Heart right ventricle (tissue), 16 donors: Measurements from ENCODE around the gene WDHD1. TPM values are rescaled to one million over a fixed set of nuclear protein-coding genes. Genes with fewer than 3 reads are reported as not detected.

Experiments
- ATAC-seq, 8 donors: fragments of 200-7000 bp; cut with Tn5 transposase; one replicate each; pipeline ENCODE4 v1.9.1; 2020; ENCODE audit warnings: mild to moderate bottlenecking in 8 of 8, moderate library complexity in 8 of 8, moderate number of reproducible peaks in 1 of 8
- DNase-seq, 2 donors: peaks; one replicate each; pipeline ENCODE4 v3.0.0-alpha.2; 2020
- H3K27ac ChIP-seq, 10 donors: fragments of 200-600 bp; sonication (generic) in 2 of 10; one replicate each; pipeline versions ENCODE4 v1.5.0 to v1.8.0; 2020 to 2022; ENCODE audit warnings: mild to moderate bottlenecking in 3 of 10
- H3K27me3 ChIP-seq, 7 donors: fragments of 200-600 bp; one replicate each; pipeline ENCODE4 v1.8.0; 2021 to 2022; ENCODE audit warnings: mild to moderate bottlenecking in 2 of 7
- H3K36me3 ChIP-seq, 9 donors: fragments of 200-600 bp; sonication (generic) in 1 of 9; one replicate each; pipeline versions ENCODE4 v1.5.0 to v1.8.0; 2020 to 2022; ENCODE audit warnings: mild to moderate bottlenecking in 2 of 9
- H3K4me1 ChIP-seq, 9 donors: fragments of 200-600 bp; sonication (generic) in 1 of 9; one replicate each; pipeline versions ENCODE4 v1.5.0 to v1.8.0; 2020 to 2022; ENCODE audit warnings: mild to moderate bottlenecking in 4 of 9
- H3K4me3 ChIP-seq, 10 donors: fragments of 200-600 bp; sonication (generic) in 2 of 10; one replicate each; pipeline versions ENCODE4 v1.5.0 to v1.8.0; 2020 to 2022; ENCODE audit warnings: mild to moderate bottlenecking in 7 of 10, moderate library complexity in 2 of 10
- H3K9me3 ChIP-seq, 11 donors: fragments of 200-600 bp in 10 of 11; sonication (generic) in 2 of 11; one replicate each; pipeline versions ENCODE4 v1.5.0 to v1.8.0; 2013 to 2022; ENCODE audit warnings: mild to moderate bottlenecking in 2 of 11, control low read depth in 1 of 11, moderate library complexity in 1 of 11
- WGBS, 2 donors: extraction: QIAGEN DNeasy Blood & Tissue Kit; methylation state at CpG; one replicate each; pipeline ENCODE4 v1.1.7; 2013; ENCODE audit warnings: inconsistent platforms in 1 of 2; 5-methylcytosine and 5-hydroxymethylcytosine counted together
- intact Hi-C, 10 donors: fragments of 100-400 bp; cut with DNase I; formaldehyde crosslinking; loops; one replicate each; pipeline versions ENCODE4 v1.11.1 to v1.14.2; 2022
- polyA plus RNA-seq, 2 donors: library from polyadenylated mRNA; stranded (reverse); fragments of 200-250 nt; gene quantifications; one replicate each; pipeline ENCODE4 v1.2.3, GENCODE V29; 2013
- total RNA-seq, 10 donors: library from RNA; stranded (reverse); fragmentation: NEBNext Ultra II Directional in 3 of 10; extraction: Animal tissue kit (Norgen Biotek cat#: 25700) in 3 of 10; gene quantifications; one replicate each; pipeline versions ENCODE4 v1.2.1 to v1.2.4, GENCODE V29; 2021 to 2023
- TF ChIP-seq, protein P1 (sequence below), 9 donors: fragments of 200-600 bp; sonication (generic) in 2 of 9; IDR thresholded peaks; one replicate each; pipeline versions ENCODE4 v1.5.0 to v1.8.0; 2021 to 2022; ENCODE audit warnings: antibody characterized with exemption in 9 of 9, mild to moderate bottlenecking in 5 of 9, moderate library complexity in 1 of 9
- donor health status: Arrhythmogenic right ventricular cardiomyopathy.
- donor health status: ischemic (EF 13 %, LVEDD 7.1; RV severe dilation, severe dysfunction).
- donor health status: healthy with polysubstance abuse.
- donor health status: DM: no; HTN: yes; CAD: no.
- donor health status: DM: no; HTN: no; CAD: no.
- donor health status: ischemic (EF 25% LVEDD 6.9; RV normal size, moderate dysfunction).
- donor health status: ischemic (EF 25% LVEDD 5.7; RV mildly dilated, moderate dysfunction).
- donor health status: healthy.
- donor health status: DM: yes; HTN: yes; CAD: no.
- donor health status: Ischemic cardiomyopathy.
- donor health status: ischemic (EF 35%, LVEDD 5.7; RV mildly dilated, moderate dysfunction).
- donor health status: nonischemic (EF 11% LVEDD 7.7; RV severe dilation, severe dysfunction).
- donor health status: DM: yes; HTN: yes; CAD: no.
- donor health status: PGD.
- donor health status: ischemic (EF 29% LVEDD 5.4; RV normal size, mild dysfunction).
- donor health status: nonischemic (EF 23%, LVEDD 6.1; RV moderate dilation, normal function).

WDHD1 gene
- total and polyA plus RNA-seq, 12 donors = 0.59 to 2.7 (median 1.9) TPM

DNA sequence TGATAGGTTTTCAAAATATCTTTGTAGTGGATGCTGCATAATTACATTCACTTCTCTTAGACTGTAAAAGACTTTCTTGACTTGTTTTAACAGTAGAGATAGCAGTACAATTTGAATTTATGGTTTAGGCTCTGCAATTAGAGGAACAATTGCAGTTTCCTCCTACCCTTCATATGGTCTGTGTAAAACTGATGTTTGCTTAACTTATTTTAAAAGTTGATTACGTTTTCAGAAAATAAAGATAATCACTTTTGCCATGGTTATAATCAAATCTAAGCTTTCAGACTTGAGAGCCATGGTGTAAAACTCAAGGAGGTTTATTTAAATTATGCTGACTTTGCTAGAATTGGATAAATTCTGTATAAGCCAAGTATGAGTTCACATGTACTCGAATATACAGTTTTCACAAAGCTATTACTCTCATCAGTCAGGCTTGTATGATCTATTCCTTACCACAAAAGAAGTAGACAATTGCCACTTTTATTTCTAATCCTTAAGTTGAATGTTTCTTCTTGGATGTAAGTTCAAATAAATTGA is 22.1 kb upstream of the WDHD1 start:
- intact Hi-C loops = loop anchor here in 1 of 10 donors (2.0 kb wide), 1 partner anchor 18 kb away; no protein-coding TSS in a partner anchor
- Histone ChIP-seq H3K4me3 (no peak overlapping the region), H3K4me1 (peaks cover 0 to 25% (median 21%) of the 10 kb centered on the region in 9 donors), H3K27ac (no peak overlapping the region), H3K27me3 (no peaks in the 10 kb centered on the region), H3K9me3 (no peaks in the 10 kb centered on the region), H3K36me3 (peaks cover 0 to 24% (median 4%) of the 10 kb centered on the region in 9 donors)
- TF ChIP-seq, protein P1, sequence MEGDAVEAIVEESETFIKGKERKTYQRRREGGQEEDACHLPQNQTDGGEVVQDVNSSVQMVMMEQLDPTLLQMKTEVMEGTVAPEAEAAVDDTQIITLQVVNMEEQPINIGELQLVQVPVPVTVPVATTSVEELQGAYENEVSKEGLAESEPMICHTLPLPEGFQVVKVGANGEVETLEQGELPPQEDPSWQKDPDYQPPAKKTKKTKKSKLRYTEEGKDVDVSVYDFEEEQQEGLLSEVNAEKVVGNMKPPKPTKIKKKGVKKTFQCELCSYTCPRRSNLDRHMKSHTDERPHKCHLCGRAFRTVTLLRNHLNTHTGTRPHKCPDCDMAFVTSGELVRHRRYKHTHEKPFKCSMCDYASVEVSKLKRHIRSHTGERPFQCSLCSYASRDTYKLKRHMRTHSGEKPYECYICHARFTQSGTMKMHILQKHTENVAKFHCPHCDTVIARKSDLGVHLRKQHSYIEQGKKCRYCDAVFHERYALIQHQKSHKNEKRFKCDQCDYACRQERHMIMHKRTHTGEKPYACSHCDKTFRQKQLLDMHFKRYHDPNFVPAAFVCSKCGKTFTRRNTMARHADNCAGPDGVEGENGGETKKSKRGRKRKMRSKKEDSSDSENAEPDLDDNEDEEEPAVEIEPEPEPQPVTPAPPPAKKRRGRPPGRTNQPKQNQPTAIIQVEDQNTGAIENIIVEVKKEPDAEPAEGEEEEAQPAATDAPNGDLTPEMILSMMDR (IDR thresholded peaks at IDR 0.05) = no peak
- DNase-seq (no peak), ATAC-seq (no peak)
- 90 to 96% methylated on average over 2 of the region's 2 CpGs for WGBS, 2 donors

DNA sequence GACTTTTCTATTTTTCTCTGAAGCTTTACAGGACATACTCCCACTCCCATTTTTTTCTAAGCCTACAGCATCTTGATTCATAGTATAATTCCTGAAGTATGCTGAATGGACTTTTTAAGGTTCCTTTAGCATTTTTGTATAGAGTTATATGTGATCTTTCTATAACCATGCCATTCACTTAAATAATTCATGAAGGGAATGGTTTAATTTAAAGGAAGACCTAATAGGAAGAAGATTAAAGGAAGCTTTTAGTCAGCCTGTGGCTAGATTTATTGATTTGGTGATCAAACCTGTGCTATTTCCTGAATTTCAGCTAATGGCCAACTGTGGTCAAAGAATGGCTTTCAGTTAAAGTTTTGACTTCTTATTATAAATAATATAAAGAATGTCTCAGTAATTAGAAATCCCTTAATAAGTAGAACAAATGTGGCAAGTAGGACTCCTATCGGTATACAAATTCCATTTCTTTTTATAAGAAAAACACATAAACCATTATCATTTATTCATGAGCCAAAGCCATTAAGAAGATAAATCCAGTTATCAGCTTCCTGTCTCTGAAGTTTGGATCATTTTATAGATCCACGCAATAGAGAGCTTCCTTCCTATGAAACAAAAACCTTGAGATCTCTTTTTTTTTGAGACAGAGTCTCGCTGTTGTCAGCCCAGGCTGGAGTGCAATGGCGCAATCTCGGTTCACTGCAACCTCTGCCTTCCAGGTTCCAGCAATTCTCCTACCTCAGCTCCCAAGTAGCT is 20.6 kb upstream of the WDHD1 start:
- Histone ChIP-seq H3K9me3 (no peaks in the 10 kb centered on the region), H3K27me3 (no peaks in the 10 kb centered on the region), H3K4me1 (peaks cover 0 to 10% (median 8%) of the 10 kb centered on the region in 9 donors), H3K4me3 (no peak overlapping the region), H3K27ac (no peak overlapping the region), H3K36me3 (peaks cover 0 to 30% (median 13%) of the 10 kb centered on the region in 9 donors)
- ATAC-seq (no peak), DNase-seq (no peak)
- TF ChIP-seq, protein P1 (IDR thresholded peaks at IDR 0.05) = no peak
- 92 to 93% methylated on average over 5 of the region's 5 CpGs for WGBS, 2 donors
- intact Hi-C loops = loop anchor here in 1 of 10 donors (2.0 kb wide), 1 partner anchor 17 kb away; no protein-coding TSS in a partner anchor

DNA sequence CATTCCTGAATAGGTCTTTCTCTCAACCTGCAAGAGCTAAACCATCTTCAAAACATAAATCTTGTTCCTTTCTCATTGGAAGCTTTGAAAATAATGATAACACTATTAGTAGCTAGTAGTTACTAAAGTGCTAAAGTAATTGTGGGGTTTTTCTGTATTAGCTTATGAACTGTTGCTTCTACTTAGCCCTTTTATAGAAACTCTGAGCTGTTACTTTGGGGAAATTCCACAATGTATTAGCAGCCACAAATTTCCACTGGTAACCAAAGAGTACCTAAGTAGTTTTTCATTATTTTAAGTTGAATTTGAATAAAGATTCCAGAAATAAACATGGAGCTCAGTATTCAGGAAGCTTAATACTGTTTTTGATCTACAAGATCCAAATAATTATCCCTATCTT is 18.2 kb upstream of the WDHD1 start:
- Histone ChIP-seq H3K27ac (no peak overlapping the region), H3K4me3 (no peak overlapping the region), H3K4me1 (no peaks in the 10 kb centered on the region), H3K9me3 (no peaks in the 10 kb centered on the region), H3K27me3 (no peaks in the 10 kb centered on the region), H3K36me3 (peaks cover 0 to 33% (median 13%) of the 10 kb centered on the region in 9 donors)
- intact Hi-C loops = no loop called here
- TF ChIP-seq, protein P1 (IDR thresholded peaks at IDR 0.05) = no peak
- no peak for ATAC-seq
- DNase-seq = no peak

DNA sequence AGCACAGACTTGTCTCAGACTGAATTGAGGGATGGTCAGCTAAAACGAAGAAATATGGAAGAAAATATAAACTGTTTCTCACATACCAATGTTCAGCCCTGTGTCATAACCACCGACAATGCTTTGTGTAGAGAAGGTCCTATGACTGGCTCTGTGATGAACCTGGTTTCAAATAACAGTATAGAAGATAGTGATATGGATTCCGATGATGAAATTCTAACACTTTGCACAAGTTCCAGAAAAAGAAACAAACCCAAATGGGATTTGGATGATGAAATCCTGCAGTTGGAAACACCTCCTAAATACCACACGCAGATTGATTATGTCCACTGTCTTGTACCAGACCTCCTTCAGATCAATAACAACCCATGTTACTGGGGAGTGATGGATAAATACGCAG is 16.6 kb upstream of the WDHD1 start:
- ATAC-seq = no peak

More for the DNA sequence above, 16.6 kb upstream of the WDHD1 start:
- Histone ChIP-seq H3K9me3 (no peaks in the 10 kb centered on the region), H3K27me3 (no peaks in the 10 kb centered on the region), H3K27ac (no peak overlapping the region), H3K36me3 (peaks cover 0 to 47% (median 13%) of the 10 kb centered on the region in 9 donors), H3K4me3 (no peak overlapping the region), H3K4me1 (no peaks in the 10 kb centered on the region)
- intact Hi-C loops = no loop called here
- no peak for DNase-seq
- TF ChIP-seq, protein P1 (IDR thresholded peaks at IDR 0.05) = no peak
- 94% methylated on average over 5 of the region's 5 CpGs for WGBS, 2 donors
